ENCODE results near the gene ADAT3.

Gene ADAT3

GRCh38 chr19:1882089-1882785 lies 23.0 kb upstream of the ADAT3 start:
- Histone ChIP-seq H2BK120ac (ENCODE audit: insufficient read depth, low read length, poor library complexity) (no peak overlapping the region), H2BK12ac (ENCODE audit: low read length) (no peak overlapping the region), H4K12ac (ENCODE audit: low read depth, low read length) (no peak overlapping the region), H3K4ac (ENCODE audit: low read depth, low read length) (peak overlapping the region; percentile 49), H2AK5ac (ENCODE audit: low read length) (no peak overlapping the region), H3K27me3 (ENCODE audit: insufficient read depth, low read length) (no peaks in the 10 kb centered on the region), H3K4me2 (ENCODE audit: low read length) (no peak overlapping the region), H4K8ac (ENCODE audit: low read depth, low read length) (no peak overlapping the region), H3K79me1 (ENCODE audit: low read length) (peaks cover 9% of the 10 kb centered on the region), H3K36me3 (ENCODE audit: control insufficient read depth in 1 of 2, insufficient read depth in 2 of 2, low read length in 2 of 2) (peaks cover 17 to 19% of the 10 kb centered on the region in 2 experiments), H3K27ac (ENCODE audit: low read depth, low read length) (no peak overlapping the region), H3K23ac (ENCODE audit: low read length) (no peak overlapping the region), H3K4me3 (ENCODE audit: low read depth, low read length) (no peak overlapping the region), H3K79me2 (ENCODE audit: control insufficient read depth, insufficient read depth, low read length, poor library complexity) (peaks cover 31% of the 10 kb centered on the region), H3K9me3 (ENCODE audit: insufficient read depth, low read depth, low read length) (peaks cover 4% of the 10 kb centered on the region), H3K18ac (ENCODE audit: low read length) (peak overlapping the region; percentile 56), H4K91ac (ENCODE audit: low read depth, low read length) (peak overlapping the region; percentile 20), H3K14ac (ENCODE audit: low read length) (no peak overlapping the region), H3K9ac (ENCODE audit: low read length) (no peak overlapping the region), H2BK5ac (ENCODE audit: low read depth, low read length, poor library complexity) (no peak overlapping the region), H2AFZ (ENCODE audit: insufficient read depth, low read length, poor library complexity) (no peak overlapping the region), H3K4me1 (ENCODE audit: control insufficient read depth in 1 of 2, insufficient read depth in 2 of 2, low read length in 2 of 2) (peaks cover 26 to 32% of the 10 kb centered on the region in 2 experiments)
- no CpG with 5 or more reads among the region's 31 CpGs for WGBS (ENCODE audit: extremely low coverage, insufficient coverage, insufficient read length)
- DNase-seq = no peak

DNA sequence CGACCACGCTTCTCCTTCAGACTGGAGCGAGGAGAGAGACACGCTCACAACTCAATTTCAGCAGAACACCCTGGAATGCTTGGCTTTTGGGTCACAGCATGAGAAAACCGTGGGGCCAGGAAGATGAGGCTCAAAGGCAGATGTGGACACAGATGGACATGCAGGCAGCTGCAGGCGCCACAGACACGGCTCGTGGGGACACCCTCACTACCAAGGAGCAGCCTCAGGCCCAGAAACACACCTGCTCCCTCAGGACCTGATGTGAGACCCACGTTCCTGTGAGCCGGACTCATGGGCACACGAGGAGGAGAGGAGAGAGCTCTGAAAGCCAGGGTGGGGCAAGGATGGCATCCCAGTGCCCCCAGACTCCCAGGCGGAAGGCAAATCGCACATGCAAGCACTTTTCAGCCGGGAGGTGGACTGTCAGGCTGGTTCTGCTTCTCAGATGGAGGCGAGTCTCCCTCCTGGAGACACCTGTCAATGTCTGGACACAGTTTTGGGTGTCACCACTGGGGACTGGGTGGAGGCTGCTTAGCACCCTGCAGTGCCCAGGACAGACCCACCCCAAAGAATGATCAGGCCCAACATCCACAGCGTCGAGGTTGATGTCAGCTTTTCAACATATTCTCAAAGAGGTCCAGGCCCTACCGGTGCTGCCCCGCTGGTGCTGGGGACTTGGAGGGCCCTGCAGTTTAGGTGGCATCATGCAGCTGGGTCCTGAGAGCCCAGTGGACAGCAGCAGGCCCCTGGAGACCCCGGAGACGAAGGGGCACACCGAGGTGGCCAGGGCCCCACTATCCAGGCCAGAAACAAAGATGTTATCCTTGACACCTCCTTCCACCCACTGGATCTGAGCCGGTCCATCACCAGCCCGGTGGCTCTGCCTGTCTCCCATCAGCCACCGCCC lies 22.2 kb upstream of the ADAT3 start:
- WGBS (ENCODE audit: extremely low coverage, insufficient coverage, insufficient read length) = no CpG with 5 or more reads among the region's 25 CpGs
- H2AFZ ChIP-seq (ENCODE audit: insufficient read depth, low read length, poor library complexity) = no peak overlapping the region

GRCh38 chr19:1883784-1884183 lies 21.4 kb upstream of the ADAT3 start:
- Histone ChIP-seq H3K27me3 (ENCODE audit: insufficient read depth, low read length) (no peaks in the 10 kb centered on the region), H3K27ac (ENCODE audit: low read depth, low read length) (no peak overlapping the region), H3K9ac (ENCODE audit: low read length) (no peak overlapping the region), H3K23ac (ENCODE audit: low read length) (no peak overlapping the region), H4K91ac (ENCODE audit: low read depth, low read length) (no peak overlapping the region), H2AK5ac (ENCODE audit: low read length) (no peak overlapping the region), H3K79me1 (ENCODE audit: low read length) (peaks cover 12% of the 10 kb centered on the region), H2BK5ac (ENCODE audit: low read depth, low read length, poor library complexity) (no peak overlapping the region), H3K4me2 (ENCODE audit: low read length) (peak overlapping the region; percentile 99), H4K8ac (ENCODE audit: low read depth, low read length) (no peak overlapping the region), H3K4me3 (ENCODE audit: low read depth, low read length) (no peak overlapping the region), H3K4me1 (ENCODE audit: control insufficient read depth in 1 of 2, insufficient read depth in 2 of 2, low read length in 2 of 2) (peaks cover 29 to 38% of the 10 kb centered on the region in 2 experiments), H3K9me3 (ENCODE audit: insufficient read depth, low read depth, low read length) (peaks cover 4% of the 10 kb centered on the region), H3K36me3 (ENCODE audit: control insufficient read depth in 1 of 2, insufficient read depth in 2 of 2, low read length in 2 of 2) (peaks cover 17 to 19% of the 10 kb centered on the region in 2 experiments), H3K18ac (ENCODE audit: low read length) (no peak overlapping the region), H2BK12ac (ENCODE audit: low read length) (no peak overlapping the region), H2BK120ac (ENCODE audit: insufficient read depth, low read length, poor library complexity) (no peak overlapping the region), H3K4ac (ENCODE audit: low read depth, low read length) (peak overlapping the region; percentile 49), H3K14ac (ENCODE audit: low read length) (peak overlapping the region; percentile 30), H4K12ac (ENCODE audit: low read depth, low read length) (no peak overlapping the region), H2AFZ (ENCODE audit: insufficient read depth, low read length, poor library complexity) (no peak overlapping the region), H3K79me2 (ENCODE audit: control insufficient read depth, insufficient read depth, low read length, poor library complexity) (peaks cover 31% of the 10 kb centered on the region)
- no CpG with 5 or more reads among the region's 8 CpGs for WGBS (ENCODE audit: extremely low coverage, insufficient coverage, insufficient read length)
- no peak for DNase-seq

More for the DNA sequence above, 22.2 kb upstream of the ADAT3 start:
- no peak overlapping the region for H3K23ac ChIP-seq (ENCODE audit: low read length)
- peaks cover 4% of the 10 kb centered on the region for H3K9me3 ChIP-seq (ENCODE audit: insufficient read depth, low read depth, low read length)
- no peak overlapping the region for H3K18ac ChIP-seq (ENCODE audit: low read length)
- no peak overlapping the region for H3K9ac ChIP-seq (ENCODE audit: low read length)
- peaks cover 17 to 19% of the 10 kb centered on the region in 2 experiments for H3K36me3 ChIP-seq (ENCODE audit: control insufficient read depth in 1 of 2, insufficient read depth in 2 of 2, low read length in 2 of 2)
- H3K79me1 ChIP-seq (ENCODE audit: low read length) = peaks cover 12% of the 10 kb centered on the region
- H2BK120ac ChIP-seq (ENCODE audit: insufficient read depth, low read length, poor library complexity) = no peak overlapping the region
- no peak overlapping the region for H2BK12ac ChIP-seq (ENCODE audit: low read length)
- peaks cover 29 to 38% of the 10 kb centered on the region in 2 experiments for H3K4me1 ChIP-seq (ENCODE audit: control insufficient read depth in 1 of 2, insufficient read depth in 2 of 2, low read length in 2 of 2)
- H3K79me2 ChIP-seq (ENCODE audit: control insufficient read depth, insufficient read depth, low read length, poor library complexity) = peaks cover 31% of the 10 kb centered on the region
- no peak overlapping the region for H3K4me3 ChIP-seq (ENCODE audit: low read depth, low read length)
- no peak overlapping the region for H3K4me2 ChIP-seq (ENCODE audit: low read length)
- no peak overlapping the region for H2BK5ac ChIP-seq (ENCODE audit: low read depth, low read length, poor library complexity)
- no peaks in the 10 kb centered on the region for H3K27me3 ChIP-seq (ENCODE audit: insufficient read depth, low read length)
- H3K14ac ChIP-seq (ENCODE audit: low read length) = no peak overlapping the region
- H3K27ac ChIP-seq (ENCODE audit: low read depth, low read length) = no peak overlapping the region
- H4K8ac ChIP-seq (ENCODE audit: low read depth, low read length) = no peak overlapping the region
- H4K91ac ChIP-seq (ENCODE audit: low read depth, low read length) = no peak overlapping the region
- no peak overlapping the region for H4K12ac ChIP-seq (ENCODE audit: low read depth, low read length)
- DNase-seq = no peak
- H2AK5ac ChIP-seq (ENCODE audit: low read length) = no peak overlapping the region
- H3K4ac ChIP-seq (ENCODE audit: low read depth, low read length) = peak overlapping the region; percentile 49

DNA sequence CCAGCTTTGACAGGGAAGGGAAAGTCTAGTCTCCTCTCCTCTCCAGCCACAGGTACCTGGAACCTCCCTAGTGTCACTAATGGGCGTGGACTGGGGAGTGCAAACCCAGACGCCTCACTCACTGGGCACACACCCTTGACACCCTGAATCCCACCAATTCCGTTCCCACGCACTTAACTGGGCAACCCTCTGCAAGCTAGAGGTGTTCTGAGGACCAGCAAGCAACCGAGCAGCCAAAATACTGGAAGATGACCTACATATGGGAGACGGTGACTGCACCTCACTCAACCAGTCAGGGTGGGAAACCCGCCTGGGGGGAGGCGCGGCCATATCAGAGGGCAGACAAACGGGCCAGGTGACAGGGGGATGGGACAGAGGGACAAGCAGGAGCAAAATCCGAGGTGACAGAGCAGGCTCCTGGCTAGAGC lies 20.9 kb upstream of the ADAT3 start:
- Histone ChIP-seq H2BK12ac (ENCODE audit: low read length) (no peak overlapping the region), H3K27ac (ENCODE audit: low read depth, low read length) (no peak overlapping the region), H4K8ac (ENCODE audit: low read depth, low read length) (no peak overlapping the region), H2AFZ (ENCODE audit: insufficient read depth, low read length, poor library complexity) (peak overlapping the region; percentile 15), H3K18ac (ENCODE audit: low read length) (peak overlapping the region; percentile 28), H3K27me3 (ENCODE audit: insufficient read depth, low read length) (no peaks in the 10 kb centered on the region), H3K4ac (ENCODE audit: low read depth, low read length) (peak overlapping the region; percentile 49), H3K14ac (ENCODE audit: low read length) (peak overlapping the region; percentile 60), H2BK120ac (ENCODE audit: insufficient read depth, low read length, poor library complexity) (no peak overlapping the region), H3K23ac (ENCODE audit: low read length) (peak overlapping the region; percentile 80), H3K4me1 (ENCODE audit: control insufficient read depth in 1 of 2, insufficient read depth in 2 of 2, low read length in 2 of 2) (peaks cover 29 to 38% of the 10 kb centered on the region in 2 experiments), H4K12ac (ENCODE audit: low read depth, low read length) (no peak overlapping the region), H3K36me3 (ENCODE audit: control insufficient read depth in 1 of 2, insufficient read depth in 2 of 2, low read length in 2 of 2) (peaks cover 17 to 19% of the 10 kb centered on the region in 2 experiments), H4K91ac (ENCODE audit: low read depth, low read length) (no peak overlapping the region), H3K4me2 (ENCODE audit: low read length) (peak overlapping the region; percentile 99), H3K9ac (ENCODE audit: low read length) (peak overlapping the region; percentile 93), H3K9me3 (ENCODE audit: insufficient read depth, low read depth, low read length) (peaks cover 4% of the 10 kb centered on the region), H3K4me3 (ENCODE audit: low read depth, low read length) (peak overlapping the region; percentile 96), H2BK5ac (ENCODE audit: low read depth, low read length, poor library complexity) (no peak overlapping the region), H3K79me1 (ENCODE audit: low read length) (peaks cover 12% of the 10 kb centered on the region), H3K79me2 (ENCODE audit: control insufficient read depth, insufficient read depth, low read length, poor library complexity) (peaks cover 31% of the 10 kb centered on the region), H2AK5ac (ENCODE audit: low read length) (no peak overlapping the region)
- DNase-seq = no peak
- no CpG with 5 or more reads among the region's 11 CpGs for WGBS (ENCODE audit: extremely low coverage, insufficient coverage, insufficient read length)

Data from trophoblast cell (in vitro differentiated cells and primary cell).